ENCODE measurements around the gene FKBP3. TPM values are rescaled to one million over a fixed set of nuclear protein-coding genes. Genes with fewer than 3 reads are reported as not detected.

FKBP3 gene
- total and polyA plus RNA-seq, 2 of the 13 experiments (the other 11 are each of a cell fraction or from before 2014, with no cell fraction given): 57.0 to 87.6 TPM

- TF ChIP-seq CBX1 (IDR thresholded peaks at IDR 0.05; ENCODE audit: low read depth): no peak
- TF ChIP-seq MLXIP (CRISPR knock-in tag; IDR thresholded peaks at IDR 0.05; ENCODE audit: borderline replicate concordance): no peak
Observed at GRCh38 chr14:45068396-45068795, 65.9 kb downstream of the FKBP3 start (continued).

DNA sequence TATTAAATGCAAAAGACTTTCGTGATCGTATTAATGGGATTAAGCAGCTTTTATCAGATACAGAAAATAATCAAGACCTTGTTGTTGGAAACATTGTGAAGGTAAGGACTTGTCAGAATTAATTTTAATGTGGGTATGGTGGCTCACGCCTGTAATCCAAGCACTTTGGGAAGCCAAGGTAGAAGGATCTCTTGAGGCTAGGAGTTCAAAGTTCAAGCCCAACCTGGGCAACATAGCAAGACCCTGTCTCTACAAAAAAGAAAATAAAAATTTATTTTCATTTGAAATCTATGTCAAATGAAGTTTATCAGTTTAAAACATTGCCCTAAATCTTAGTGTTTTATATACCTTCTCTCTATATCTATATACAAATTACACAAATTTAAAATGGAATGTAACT lies 67.6 kb downstream of the FKBP3 start:
- H3K4me2 ChIP-seq (ENCODE audit: low read depth, low read length): no peak overlapping the region
- H3K36me3 ChIP-seq (replicated peaks in 1 of 2; ENCODE audit: control insufficient read depth in 1 of 2, insufficient read depth in 2 of 2, low read length in 2 of 2): peaks cover 0 to 1% of the 10 kb centered on the region in 2 experiments; a peak in 1 of 5 replicates
- H3K9me3 ChIP-seq (ENCODE audit: low read length): no peaks in the 10 kb centered on the region
- no peak for DNase-seq (ENCODE audit: low spot score)
- intact Hi-C loops (cut with micrococcal nuclease; ENCODE audit: unreplicated experiment) (no loop called here), in situ Hi-C loops (cut with HindIII; ENCODE audit: extremely low pct_ligation_motif_present, low pct_unique_long_range_greater_than_20kb) (no loop called here)
- 98% methylated on average over 3 of the region's 3 CpGs for WGBS (ENCODE audit: low lambda C conversion rate)
- peak; percentile 55; the same call in 1 of the 2 replicates for TF ChIP-seq ZNF121 (CRISPR knock-in tag; IDR thresholded peaks at IDR 0.05)
- TF ChIP-seq, protein P1, sequence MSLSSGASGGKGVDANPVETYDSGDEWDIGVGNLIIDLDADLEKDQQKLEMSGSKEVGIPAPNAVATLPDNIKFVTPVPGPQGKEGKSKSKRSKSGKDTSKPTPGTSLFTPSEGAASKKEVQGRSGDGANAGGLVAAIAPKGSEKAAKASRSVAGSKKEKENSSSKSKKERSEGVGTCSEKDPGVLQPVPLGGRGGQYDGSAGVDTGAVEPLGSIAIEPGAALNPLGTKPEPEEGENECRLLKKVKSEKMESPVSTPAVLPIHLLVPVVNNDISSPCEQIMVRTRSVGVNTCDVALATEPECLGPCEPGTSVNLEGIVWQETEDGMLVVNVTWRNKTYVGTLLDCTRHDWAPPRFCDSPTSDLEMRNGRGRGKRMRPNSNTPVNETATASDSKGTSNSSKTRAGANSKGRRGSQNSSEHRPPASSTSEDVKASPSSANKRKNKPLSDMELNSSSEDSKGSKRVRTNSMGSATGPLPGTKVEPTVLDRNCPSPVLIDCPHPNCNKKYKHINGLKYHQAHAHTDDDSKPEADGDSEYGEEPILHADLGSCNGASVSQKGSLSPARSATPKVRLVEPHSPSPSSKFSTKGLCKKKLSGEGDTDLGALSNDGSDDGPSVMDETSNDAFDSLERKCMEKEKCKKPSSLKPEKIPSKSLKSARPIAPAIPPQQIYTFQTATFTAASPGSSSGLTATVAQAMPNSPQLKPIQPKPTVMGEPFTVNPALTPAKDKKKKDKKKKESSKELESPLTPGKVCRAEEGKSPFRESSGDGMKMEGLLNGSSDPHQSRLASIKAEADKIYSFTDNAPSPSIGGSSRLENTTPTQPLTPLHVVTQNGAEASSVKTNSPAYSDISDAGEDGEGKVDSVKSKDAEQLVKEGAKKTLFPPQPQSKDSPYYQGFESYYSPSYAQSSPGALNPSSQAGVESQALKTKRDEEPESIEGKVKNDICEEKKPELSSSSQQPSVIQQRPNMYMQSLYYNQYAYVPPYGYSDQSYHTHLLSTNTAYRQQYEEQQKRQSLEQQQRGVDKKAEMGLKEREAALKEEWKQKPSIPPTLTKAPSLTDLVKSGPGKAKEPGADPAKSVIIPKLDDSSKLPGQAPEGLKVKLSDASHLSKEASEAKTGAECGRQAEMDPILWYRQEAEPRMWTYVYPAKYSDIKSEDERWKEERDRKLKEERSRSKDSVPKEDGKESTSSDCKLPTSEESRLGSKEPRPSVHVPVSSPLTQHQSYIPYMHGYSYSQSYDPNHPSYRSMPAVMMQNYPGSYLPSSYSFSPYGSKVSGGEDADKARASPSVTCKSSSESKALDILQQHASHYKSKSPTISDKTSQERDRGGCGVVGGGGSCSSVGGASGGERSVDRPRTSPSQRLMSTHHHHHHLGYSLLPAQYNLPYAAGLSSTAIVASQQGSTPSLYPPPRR (CRISPR knock-in tag; IDR thresholded peaks at IDR 0.05; ENCODE audit: borderline replicate concordance): no peak
- H3K27me3 ChIP-seq (ENCODE audit: control insufficient read depth in 1 of 2, insufficient read depth in 2 of 2, low read length in 2 of 2): no peaks in the 10 kb centered on the region
- ChIA-PET POLR2A (no interaction called here), CTCF (ENCODE audit: low intra/inter-chr PET ratio, low total read pairs) (no interaction called here)
- no TSS peak for BruUV-seq (replicated peaks)
- no peak overlapping the region for H3K9ac ChIP-seq (ENCODE audit: insufficient read depth, low read depth, low read length)
- FAIRE-seq: no peak
- H3K4me1 ChIP-seq (ENCODE audit: insufficient read depth, low read length): no peaks in the 10 kb centered on the region
- no peak for ATAC-seq
- no peak overlapping the region for H3K4me3 ChIP-seq (replicated peaks in 1 of 3; ENCODE audit: insufficient read depth in 1 of 3, low read depth in 2 of 3, low read length in 3 of 3)
- H3K79me2 ChIP-seq (ENCODE audit: insufficient read depth, low read length): no peaks in the 10 kb centered on the region
- H4K20me1 ChIP-seq (ENCODE audit: insufficient read depth, low read length): no peaks in the 10 kb centered on the region
- no peak overlapping the region for H2AFZ ChIP-seq (ENCODE audit: low read length)
- H3K27ac ChIP-seq (ENCODE audit: extremely low read length, insufficient read depth, low read length): no peak overlapping the region
